Kidney epithelial cell (primary cell): ENCODE results near the gene TMEM184A. TPM values are rescaled to one million over a fixed set of nuclear protein-coding genes. Genes with fewer than 3 reads are reported as not detected.
"Not testable (repeated sequence)": the region's sequence is repeated elsewhere in the genome, so short reads cannot be mapped to it uniquely, and the experiment has no call there.

Source experiments
- DNase-seq: peaks from one replicate; pipeline ENCODE4 v3.0.0-alpha.2; 2010; ENCODE audit warnings: low read depth
- H3K27me3 ChIP-seq: 2 replicates; pipeline ENCODE4 v1.6.0; 2011; ENCODE audit warnings: low read length; ENCODE audit not compliant: control insufficient read depth, insufficient read depth
- H3K36me3 ChIP-seq: 2 replicates; pipeline ENCODE4 v1.5.1; 2011; ENCODE audit warnings: low read length; ENCODE audit not compliant: control insufficient read depth, insufficient read depth
- H3K4me3 ChIP-seq: 2 replicates; pipeline ENCODE4 v1.5.1; 2011; ENCODE audit warnings: low read depth, mild to moderate bottlenecking, control low read depth, low read length
- CTCF ChIP-seq: IDR thresholded peaks from 2 replicates; pipeline ENCODE4 v1.5.1; 2011; ENCODE audit warnings: mild to moderate bottlenecking, moderate library complexity, low read length, control low read depth, inconsistent platforms; ENCODE audit not compliant: insufficient read depth, poor library complexity, severe bottlenecking
- total RNA-seq: library from RNA; depleted of rRNA; stranded (reverse); fragments of >200 nt; gene quantifications from 2 replicates; pipeline ENCODE4 v1.2.3, GENCODE V29; 2015

TMEM184A gene
- total RNA-seq, 1 donor from 2014 or later: 5.7 TPM

GRCh38 chr7:1587738-1588137, 31.7 kb upstream of the TMEM184A start:
- peaks cover 48% of the 10 kb centered on the region for H3K27me3 ChIP-seq
- H3K36me3 ChIP-seq: no peaks in the 10 kb centered on the region
- no peak for TF ChIP-seq CTCF
- no peak overlapping the region for H3K4me3 ChIP-seq
- no peak for DNase-seq

- Histone ChIP-seq H3K27me3 (peaks cover 41% of the 10 kb centered on the region), H3K4me3 (no peak overlapping the region), H3K36me3 (no peaks in the 10 kb centered on the region)
- no peak for DNase-seq
- no peak for TF ChIP-seq CTCF
These were observed 31.1 kb upstream of the TMEM184A start for GRCh38 chr7:1586827-1587705.

- DNase-seq: no peak
- TF ChIP-seq CTCF: no peak
- no peaks in the 10 kb centered on the region for H3K36me3 ChIP-seq
- no peak overlapping the region for H3K4me3 ChIP-seq
- peaks cover 33% of the 10 kb centered on the region for H3K27me3 ChIP-seq
These were observed 30.3 kb upstream of the TMEM184A start for GRCh38 chr7:1586126-1586826.

GRCh38 chr7:1585142-1585981, 29.4 kb upstream of the TMEM184A start:
- Histone ChIP-seq H3K36me3 (no peaks in the 10 kb centered on the region), H3K27me3 (peaks cover 32% of the 10 kb centered on the region), H3K4me3 (no peak overlapping the region)
- DNase-seq: no peak
- no peak for TF ChIP-seq CTCF

GRCh38 chr7:1584700-1585099, 28.7 kb upstream of the TMEM184A start:
- Histone ChIP-seq H3K27me3 (peaks cover 36% of the 10 kb centered on the region), H3K4me3 (no peak overlapping the region), H3K36me3 (no peaks in the 10 kb centered on the region)
- no peak for TF ChIP-seq CTCF
- no peak for DNase-seq

- peaks cover 36% of the 10 kb centered on the region for H3K27me3 ChIP-seq
- H3K36me3 ChIP-seq, H3K4me3 ChIP-seq, DNase-seq: not testable (repeated sequence)
These were observed 27.4 kb upstream of the TMEM184A start for GRCh38 chr7:1583241-1583930.
